Hypothalamus (tissue), 51 donors: ENCODE results near the gene HSPA1B.
"Not testable (repeated sequence)": the region's sequence is repeated elsewhere in the genome, so short reads cannot be mapped to it uniquely, and the experiment has no call there.

Experiments used
- DNase-seq, 51 donors: peaks; one replicate each; lab custom pipeline; 2025; lab: John Stamatoyannopoulos, UW

The HSPA1B gene

DNA sequence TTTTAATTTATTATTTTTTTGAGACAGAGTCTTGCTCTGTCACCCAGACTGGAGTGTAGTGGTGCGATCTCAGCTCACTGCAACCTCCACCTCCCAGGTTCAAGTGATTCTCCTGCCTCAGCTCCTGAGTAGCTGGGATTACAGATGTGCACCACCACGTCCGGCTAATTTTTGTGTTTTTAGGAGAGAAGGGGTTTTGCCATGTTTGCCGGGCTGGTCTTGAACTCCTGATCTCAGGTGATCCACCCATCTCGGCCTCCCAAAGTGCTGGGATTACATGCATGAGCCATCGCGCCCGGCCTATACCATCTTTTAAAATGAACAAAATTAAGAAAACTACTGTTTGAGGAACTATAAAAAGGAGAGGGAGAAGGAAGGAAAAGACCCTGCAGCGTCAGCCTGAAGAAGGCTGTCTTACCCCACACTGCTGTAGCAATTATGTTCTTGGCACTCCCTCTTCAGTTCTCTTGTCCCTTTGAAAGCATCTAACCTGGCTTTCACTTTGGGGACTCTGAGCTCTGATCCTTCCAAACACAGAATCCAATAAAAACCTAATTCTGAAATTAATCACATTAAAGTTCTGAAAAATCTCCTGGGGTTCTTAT is 3.8 kb upstream of the HSPA1B start:
- DNase-seq: not testable (repeated sequence)

DNA sequence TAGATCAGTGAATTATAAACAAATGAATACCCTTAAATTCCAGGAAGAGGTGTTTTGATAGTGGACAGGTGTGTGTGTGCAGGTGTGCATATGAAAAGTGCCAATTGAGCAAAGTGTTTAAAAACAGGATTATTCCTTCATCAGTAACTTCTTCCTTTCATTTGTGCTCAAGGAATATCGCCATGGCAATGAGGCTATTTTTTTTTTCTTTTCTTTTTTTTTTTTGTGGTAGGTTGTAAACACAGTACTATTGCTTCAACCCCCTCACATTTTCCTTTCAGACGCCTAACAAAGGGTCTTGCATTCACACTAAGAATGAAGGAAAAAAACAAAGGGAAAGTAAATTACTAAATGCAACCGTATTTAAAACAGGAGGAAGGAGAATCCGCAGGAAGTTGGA is 2.0 kb upstream of the HSPA1B start:
- no peak for DNase-seq

DNA sequence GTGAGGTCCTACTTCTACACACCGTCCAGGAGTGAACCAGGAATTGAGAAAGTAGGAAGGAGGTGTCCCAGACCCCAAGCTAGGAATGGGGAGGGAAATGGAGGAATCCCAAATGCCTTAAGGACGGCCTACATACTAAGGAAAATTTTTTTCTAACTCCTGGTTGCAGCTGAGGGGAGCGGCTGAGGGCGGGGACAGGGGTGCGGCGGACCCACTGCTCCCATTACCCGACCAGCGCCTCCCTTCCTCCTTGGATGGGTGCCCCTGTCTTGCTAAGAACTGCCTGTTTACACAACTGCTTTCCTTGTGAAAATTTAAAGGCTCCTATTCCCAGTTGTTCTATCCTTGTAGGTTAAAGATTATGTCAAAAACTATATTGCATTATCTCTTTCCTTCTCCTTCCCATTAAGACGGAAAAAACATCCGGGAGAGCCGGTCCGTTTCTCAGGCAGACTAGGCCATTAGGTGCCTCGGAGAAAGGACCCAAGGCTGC is 699 bp upstream of the HSPA1B start:
- DNase-seq: peak in 37 of 51 donors; percentile 30 to 88 (median 71)

DNA sequence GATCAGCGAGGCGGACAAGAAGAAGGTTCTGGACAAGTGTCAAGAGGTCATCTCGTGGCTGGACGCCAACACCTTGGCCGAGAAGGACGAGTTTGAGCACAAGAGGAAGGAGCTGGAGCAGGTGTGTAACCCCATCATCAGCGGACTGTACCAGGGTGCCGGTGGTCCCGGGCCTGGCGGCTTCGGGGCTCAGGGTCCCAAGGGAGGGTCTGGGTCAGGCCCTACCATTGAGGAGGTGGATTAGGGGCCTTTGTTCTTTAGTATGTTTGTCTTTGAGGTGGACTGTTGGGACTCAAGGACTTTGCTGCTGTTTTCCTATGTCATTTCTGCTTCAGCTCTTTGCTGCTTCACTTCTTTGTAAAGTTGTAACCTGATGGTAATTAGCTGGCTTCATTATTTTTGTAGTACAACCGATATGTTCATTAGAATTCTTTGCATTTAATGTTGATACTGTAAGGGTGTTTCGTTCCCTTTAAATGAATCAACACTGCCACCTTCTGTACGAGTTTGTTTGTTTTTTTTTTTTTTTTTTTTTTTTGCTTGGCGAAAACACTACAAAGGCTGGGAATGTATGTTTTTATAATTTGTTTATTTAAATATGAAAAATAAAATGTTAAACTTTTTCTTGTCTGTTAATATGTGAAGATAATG is 2.2 kb downstream of the HSPA1B start:
- DNase-seq: peak in 20 of 51 donors; percentile 10 to 79 (median 34)

DNA sequence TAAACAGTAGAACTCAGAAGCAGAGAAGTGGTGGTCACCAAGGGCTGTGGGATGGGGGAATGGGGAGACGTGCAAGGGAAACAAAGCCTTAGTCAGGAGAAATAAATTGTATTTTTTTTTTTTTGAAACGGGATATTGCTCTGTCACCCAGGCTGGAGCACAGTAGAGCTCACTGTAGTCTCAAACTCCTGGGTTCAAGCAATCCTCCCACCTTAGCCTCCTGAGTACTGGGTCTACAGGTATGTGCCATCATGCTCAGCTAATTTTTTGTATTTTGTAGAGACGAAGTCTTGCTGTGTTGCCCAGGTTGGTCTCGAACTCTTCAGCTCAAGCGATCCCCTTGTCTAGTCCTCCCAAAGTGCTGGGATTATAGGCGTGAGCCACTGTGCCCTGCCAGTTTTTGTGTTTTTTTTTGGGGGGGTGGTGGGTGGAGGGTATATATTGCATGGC is 3.4 kb downstream of the HSPA1B start:
- peak in 5 of 51 donors; percentile 29 to 61 (median 48) for DNase-seq

DNA sequence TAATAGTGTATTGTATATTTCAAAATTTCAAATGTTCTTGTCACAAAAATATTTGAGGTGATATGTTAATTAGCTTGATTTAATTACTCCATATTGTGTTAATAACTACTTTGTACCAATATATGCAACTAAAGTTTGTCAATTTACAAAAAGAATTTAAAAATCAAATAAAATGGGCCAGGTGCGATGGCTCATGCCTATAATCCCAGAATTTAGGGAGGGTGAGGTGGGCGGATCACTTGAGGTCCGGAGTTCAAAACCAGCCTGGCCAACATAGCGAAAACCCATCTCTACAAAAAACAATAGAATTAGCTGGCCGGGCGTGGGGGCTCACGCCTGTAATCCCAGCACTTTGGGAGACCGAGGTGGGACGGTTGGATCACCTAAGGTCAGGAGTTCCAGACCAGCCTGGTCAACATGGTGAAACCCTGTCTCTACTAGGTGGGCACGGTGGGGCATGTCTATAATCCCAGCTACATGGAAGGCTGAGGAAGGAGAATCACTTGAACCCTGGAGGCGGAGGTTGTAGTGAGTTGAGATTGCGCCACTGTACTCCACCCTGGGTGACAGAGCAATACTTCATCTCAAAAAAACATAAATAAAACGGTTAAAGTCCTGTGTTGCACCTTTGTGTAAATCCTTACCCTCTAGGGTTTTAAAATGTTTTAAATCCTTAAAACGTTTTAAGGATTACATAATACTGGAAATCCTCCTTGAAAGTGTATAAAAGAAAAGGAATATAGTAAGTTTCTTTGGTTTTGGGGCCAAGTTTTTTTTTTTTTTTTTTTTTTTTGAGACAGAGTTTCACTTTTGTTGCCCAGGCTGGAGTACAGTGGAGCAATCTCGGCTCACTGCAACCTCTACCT is 4.0 kb downstream of the HSPA1B start:
- peak in 7 of 51 donors; percentile 10 to 56 (median 35) for DNase-seq

DNA sequence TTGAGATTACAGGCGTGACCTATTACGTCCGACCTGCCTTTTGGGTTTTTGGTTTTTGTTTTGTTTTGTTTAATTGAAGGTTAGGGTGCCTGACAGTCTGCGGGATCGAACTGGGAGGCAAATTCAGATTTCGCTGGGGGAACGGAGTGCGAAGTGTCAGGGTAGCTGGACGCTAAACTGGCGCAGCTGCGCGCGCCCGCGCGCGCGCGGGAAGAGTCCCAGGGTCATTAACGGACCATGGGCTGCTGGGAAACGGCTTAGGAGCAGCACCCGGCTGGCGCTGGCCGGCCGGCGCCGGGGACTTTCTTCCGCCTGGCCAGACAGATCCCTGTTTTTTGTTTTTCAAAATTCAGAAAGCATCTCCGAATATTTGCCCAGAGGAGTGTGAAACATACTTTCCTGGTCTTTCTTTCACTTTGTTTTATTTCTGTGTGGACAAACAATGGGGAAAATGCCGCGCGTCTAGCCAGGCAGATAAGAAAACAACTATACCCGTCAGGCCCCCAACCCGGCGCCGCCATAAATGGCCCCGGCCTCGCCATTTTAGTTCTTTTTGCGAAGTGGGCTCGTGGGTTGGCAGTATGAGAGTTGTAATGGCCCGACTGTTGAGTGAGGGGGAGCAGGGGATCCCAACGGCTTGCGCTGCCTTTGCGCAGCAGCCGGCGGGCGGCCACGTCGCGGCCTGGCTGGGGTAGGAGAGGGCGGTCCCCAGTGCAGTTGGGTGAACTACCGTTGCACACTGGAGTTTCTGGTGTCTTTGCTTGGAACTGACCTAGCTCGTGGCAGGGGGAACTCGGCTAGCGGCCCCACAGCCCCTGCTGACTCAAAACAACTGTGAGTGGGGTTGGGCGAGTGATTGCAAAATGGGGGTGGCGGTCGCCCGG is 7.1 kb downstream of the HSPA1B start:
- peak in 48 of 51 donors; percentile 38 to 98 (median 81) for DNase-seq

DNA sequence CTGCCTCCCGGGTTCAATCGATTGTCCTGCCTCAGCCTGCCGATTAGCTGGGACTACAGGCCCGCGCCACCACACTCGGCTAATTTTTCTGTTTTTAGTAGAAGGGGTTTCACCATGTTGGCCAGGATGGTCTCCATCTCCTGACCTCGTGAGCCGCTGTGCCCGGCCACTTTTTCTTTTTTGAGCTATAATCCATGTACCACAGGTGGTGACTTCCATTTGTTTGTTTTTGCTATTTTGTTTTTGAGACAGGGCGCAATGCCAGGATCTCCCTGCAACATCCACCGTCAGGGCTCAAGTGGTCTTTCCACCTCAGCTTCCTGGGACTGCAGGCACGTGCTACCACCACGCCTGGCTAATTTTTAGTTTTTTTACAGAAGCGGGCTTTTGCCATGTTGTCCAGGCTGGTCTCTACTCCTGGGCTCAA is 8.5 kb downstream of the HSPA1B start:
- no peak for DNase-seq

DNA sequence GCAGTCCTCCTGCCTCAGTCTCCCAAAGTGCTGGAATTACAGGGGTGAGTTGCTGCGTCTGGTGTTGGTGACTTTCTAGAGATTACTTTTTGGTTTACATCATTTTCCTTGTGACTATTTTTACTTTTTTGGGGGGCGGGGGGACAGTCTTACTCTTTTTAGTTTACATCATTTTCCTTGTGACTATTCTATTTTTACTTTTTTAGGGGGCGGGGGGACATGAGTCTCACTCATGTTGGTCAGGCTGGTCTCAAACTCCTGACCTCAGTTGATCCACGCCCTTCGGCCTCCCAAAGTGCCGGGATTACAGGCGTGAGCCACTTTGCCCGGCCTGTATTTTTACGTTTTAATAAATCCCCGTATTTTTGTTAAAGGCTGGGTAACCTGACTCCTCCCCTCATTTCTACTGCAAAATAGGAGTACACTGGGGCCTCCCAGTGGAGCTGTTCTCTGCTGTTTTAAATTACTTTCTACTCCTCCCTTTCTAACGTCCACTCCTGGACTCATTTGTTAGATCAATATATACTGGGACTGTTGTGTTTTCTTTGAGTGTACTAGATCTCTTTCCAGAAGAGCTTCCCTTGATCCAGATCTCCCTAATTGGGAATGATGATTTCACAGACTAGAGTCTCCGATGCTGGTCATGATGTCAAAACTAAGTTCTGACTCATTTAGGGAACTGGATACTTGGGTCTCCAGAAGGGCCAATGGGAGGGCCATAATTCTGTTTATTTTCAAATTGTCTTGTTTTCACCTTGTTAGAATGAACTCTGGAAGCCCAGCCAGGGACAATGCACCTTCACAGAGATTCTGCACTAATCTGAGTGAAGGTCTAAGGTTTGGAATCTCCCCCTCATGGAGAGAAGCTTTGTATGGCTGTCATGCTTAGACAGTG is 9.2 kb downstream of the HSPA1B start:
- no peak for DNase-seq

DNA sequence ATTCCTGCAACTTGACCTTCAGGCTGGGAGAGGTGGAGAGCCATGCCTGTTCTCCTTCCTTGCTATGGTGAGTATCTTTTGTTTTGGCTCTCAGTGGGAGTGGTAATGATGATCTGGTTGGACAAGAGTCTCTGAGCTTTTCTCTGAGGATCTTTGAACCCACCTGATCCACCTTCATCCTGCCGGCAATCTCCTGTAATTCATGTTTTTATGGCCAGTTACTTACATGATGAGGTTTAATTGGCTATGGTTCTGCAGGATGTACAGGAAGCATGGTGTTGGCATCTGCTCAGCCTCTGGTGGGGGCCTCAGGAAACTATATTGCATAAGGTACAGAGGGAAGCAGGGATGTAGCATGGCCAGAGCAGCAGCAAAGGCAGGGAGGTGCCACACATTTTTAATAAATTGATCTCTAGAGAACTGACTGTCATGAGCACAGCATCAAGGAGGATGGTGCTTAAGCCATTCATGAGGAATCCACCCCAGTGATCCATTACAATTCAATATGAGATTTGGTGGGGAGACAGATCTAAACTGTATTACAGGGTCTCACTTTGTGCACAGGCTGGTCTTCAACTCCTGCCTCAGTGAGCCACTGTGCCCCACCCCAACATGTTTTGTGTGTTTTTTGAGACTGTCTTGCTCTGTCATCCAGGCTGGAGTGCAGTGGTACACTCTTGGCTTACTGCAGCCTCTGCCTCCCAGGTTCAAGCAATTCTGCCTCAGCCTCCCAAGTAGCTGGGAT is 10.0 kb downstream of the HSPA1B start:
- no peak for DNase-seq

DNA sequence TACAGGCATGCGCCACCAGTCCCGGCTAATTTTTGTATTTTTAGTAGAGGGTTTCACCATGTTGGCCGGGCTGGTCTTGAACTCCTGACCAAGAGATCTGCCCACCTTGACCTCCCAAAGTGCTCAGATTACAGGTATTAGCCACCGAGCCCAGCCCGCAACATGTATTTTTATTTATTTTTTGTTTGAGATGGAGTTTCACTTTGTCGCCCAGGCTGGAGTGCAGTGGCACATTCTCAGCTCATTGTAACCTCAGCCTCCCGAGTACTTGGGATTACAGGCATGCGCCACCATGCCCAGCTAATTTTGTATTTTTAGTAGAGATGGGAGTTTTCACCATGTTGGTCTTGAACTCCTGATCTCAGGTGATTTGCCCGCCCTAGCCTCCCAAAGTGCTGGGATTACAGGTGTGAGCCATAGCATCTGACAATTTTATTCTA is 10.6 kb downstream of the HSPA1B start:
- not testable (repeated sequence) for DNase-seq

DNA sequence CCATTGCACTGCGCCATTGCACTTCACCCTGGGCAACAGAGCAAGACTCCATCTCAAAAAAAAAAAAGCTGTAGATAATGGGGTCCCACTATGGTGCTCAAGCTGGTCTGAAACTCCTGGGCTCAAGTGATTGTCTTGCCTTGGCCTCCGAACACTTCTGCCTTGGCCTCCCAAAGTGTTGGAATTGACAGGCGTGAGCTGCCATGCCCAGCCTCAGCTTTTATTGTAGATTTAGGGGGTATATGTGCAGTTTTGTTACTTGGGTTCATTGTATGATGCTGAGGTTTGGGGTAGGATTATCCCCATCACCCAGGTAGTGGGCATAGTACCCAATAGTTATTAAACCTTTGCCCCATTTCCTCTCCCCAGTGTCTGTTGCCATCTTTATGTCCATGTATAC is 11.4 kb downstream of the HSPA1B start:
- no peak for DNase-seq

DNA sequence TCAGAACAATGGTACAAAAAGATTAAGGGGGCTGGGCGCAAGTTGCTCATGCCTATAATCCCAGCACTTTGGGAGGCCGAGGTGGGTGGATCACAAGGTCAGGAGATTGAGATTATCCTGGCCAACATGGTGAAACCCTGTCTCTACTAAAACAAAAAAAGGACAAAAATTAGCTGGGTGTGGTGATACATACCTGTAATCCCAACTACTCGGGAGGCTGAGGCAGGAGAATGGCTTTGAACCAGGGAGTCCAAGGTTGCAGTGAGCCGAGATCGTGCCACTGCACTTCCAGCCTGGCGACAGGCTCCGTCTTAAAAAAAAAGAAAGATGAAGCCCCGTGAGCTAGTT is 12.2 kb downstream of the HSPA1B start:
- DNase-seq: not testable (repeated sequence)

DNA sequence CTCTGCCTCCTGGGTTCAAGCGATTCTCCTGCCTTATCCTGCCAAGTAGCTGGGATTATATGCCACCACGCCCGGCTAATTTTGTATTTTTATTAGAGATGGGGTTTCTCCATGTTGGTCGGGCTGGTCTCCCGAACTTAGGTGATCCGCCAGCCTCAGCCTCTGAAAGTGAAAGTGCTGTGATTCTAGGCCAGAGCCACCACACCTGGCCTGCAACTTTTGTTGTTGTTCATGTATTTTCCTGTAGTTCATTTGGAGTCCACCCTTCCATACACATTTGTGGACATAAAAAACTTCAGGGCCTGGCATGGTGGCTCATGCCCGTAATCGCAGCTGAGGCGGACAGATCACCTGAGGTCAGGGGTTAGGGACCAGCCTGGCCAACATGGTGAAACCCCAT is 14.5 kb downstream of the HSPA1B start:
- DNase-seq: no peak

DNA sequence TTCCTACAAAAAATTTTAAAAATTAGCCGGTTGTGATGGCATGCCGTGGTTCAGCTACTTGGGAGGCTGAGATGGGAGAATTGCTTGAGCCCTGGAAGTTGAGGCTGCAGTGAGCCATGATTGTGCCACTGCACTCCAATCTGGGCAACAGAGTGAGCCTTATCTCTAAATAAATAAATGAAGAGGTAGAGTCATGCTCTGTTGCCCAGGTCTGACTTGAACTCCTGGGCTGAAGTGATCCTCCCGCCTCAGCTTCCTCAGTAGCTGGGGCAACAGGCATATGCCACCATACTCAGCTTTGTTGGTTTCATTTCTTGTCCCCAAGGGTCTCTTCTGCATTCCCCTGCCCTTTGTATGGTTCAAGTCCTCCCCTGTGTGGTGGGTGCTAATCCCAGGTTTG is 17.0 kb downstream of the HSPA1B start:
- DNase-seq: no peak

DNA sequence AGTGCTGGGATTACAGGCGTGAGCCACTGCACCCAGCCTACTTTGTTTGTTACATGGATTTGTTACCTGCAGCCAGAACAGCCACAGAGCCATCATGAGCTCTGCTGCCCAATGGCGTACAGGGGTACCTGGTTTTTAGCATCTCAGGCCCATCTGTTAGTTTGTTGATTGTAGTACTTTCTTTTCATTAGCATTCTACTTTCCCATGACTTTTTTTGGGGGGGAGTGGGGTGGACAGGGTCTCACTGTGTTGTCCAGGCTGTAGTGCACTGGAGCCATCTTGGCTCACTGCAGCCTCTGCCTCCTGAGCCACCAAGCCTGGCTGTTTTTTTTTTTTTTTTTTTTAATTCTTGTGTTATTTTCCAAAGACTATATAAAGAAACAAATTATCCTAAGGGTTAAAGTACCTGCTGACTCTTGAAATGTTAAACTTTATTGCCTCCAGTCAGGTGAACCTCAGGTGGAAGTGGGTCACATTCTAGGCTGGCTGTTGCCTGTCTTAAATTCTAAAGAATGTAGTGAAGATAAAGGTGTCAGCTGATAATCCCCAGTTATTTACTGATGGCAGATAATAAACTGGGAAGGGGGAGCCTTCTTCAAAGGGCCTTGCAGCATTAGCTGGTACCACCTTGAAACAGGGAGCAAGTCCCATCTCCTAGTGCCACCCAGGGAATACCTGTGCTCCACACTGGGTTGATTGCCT is 19.9 kb downstream of the HSPA1B start:
- no peak for DNase-seq

DNA sequence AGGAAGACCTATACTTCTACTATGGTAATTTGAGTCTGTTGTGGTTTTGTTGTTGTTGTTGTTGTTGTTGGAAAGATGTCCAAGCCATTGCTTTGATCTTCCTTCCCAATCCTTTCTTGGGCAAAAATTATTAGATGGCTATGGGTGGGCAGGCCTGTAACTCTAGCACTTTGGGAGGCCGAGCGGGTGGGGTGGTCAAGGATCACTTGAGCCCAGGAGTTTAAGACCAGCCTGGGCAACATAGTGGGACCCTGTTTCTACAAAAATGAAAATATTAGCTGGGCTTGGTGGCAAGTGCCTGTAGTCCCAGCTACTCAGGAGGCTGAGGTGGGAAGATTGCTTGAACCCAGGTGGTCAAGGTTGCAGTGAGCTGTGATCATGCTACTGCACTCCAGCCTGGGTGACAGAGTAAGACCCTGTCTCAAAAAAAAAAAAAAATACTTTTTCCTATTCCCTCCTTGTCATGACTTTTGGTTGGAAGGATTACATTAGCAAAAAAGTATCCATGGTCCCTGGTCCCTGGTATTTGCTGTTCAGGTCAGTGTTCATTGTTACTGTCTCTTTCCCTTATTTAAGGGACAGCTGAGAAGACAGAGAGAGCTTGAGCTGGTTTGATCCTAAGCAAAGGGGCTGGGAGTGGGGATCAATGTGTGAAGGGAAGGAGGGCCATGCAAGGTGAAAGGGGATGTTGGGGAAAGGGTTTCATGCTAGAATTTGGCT is 23.4 kb downstream of the HSPA1B start:
- no peak for DNase-seq
